Fibroblast of lung (primary cell): ENCODE results near the gene TIMM22. TPM values are rescaled to one million over a fixed set of nuclear protein-coding genes. Genes with fewer than 3 reads are reported as not detected.

Source experiments
- DNase-seq, 2 donors: peaks; one replicate each; pipeline versions ENCODE4 v3.0.0 to v3.0.0-alpha.2; 2010; ENCODE audit warnings: low read depth in 2 of 2
- H2AFZ ChIP-seq: 2 replicates; pipeline ENCODE4 v1.5.1; 2012; ENCODE audit warnings: low read length, control low read depth, inconsistent platforms
- H3K27ac ChIP-seq: 2 replicates; pipeline ENCODE4 v1.5.1; 2011; ENCODE audit warnings: low read length, control low read depth; ENCODE audit not compliant: insufficient read depth
- H3K27me3 ChIP-seq: 2 replicates; pipeline ENCODE4 v1.5.1; 2011; ENCODE audit warnings: mild to moderate bottlenecking, low read length; ENCODE audit not compliant: control insufficient read depth, insufficient read depth
- H3K36me3 ChIP-seq: 2 replicates; pipeline ENCODE4 v1.5.1; 2011; ENCODE audit warnings: low read length; ENCODE audit not compliant: control insufficient read depth, insufficient read depth
- H3K4me1 ChIP-seq: 2 replicates; pipeline ENCODE4 v1.5.1; 2011; ENCODE audit warnings: low read length; ENCODE audit not compliant: control insufficient read depth, insufficient read depth; ENCODE audit errors: extremely low read depth
- H3K4me2 ChIP-seq: 2 replicates; pipeline ENCODE4 v1.5.1; 2011; ENCODE audit warnings: low read length, control low read depth; ENCODE audit not compliant: insufficient read depth; ENCODE audit errors: extremely low read depth
- H3K4me3 ChIP-seq, 4 experiments: fragments of 200-600 bp in 1 of 4; sonication (generic) in 1 of 4; replicated peaks in 1 of 4; 2 replicates each; pipeline ENCODE4 v1.5.1; 2011 to 2016; ENCODE audit warnings: low read length in 4 of 4, low read depth in 3 of 4, mild to moderate bottlenecking in 3 of 4, control low read depth in 2 of 4, inconsistent platforms in 1 of 4, mixed read lengths in 1 of 4; ENCODE audit not compliant: insufficient read depth in 1 of 4; ENCODE audit errors: control extremely low read depth in 1 of 4
- H3K79me2 ChIP-seq: 2 replicates; pipeline ENCODE4 v1.5.1; 2012; ENCODE audit warnings: mild to moderate bottlenecking, low read length, inconsistent platforms; ENCODE audit not compliant: control insufficient read depth, insufficient read depth
- H3K9ac ChIP-seq: 2 replicates; pipeline ENCODE4 v1.5.1; 2011; ENCODE audit warnings: mild to moderate bottlenecking, low read length, control low read depth; ENCODE audit not compliant: insufficient read depth
- H3K9me3 ChIP-seq: 2 replicates; pipeline ENCODE4 v1.5.1; 2012; ENCODE audit warnings: low read depth, low read length; ENCODE audit not compliant: control insufficient read depth, insufficient read depth
- H4K20me1 ChIP-seq: 2 replicates; pipeline ENCODE4 v1.5.1; 2011; ENCODE audit warnings: low read length; ENCODE audit not compliant: control insufficient read depth, insufficient read depth; ENCODE audit errors: extremely low read depth
- EZH2 ChIP-seq: IDR thresholded peaks from 2 replicates; pipeline ENCODE4 v1.5.1; 2012; ENCODE audit warnings: low read length, control low read depth, mild to moderate bottlenecking; ENCODE audit errors: missing control alignments
- polyA plus RNA-seq, 2 donors: library from polyadenylated mRNA; depleted of rRNA in 1 of 2; stranded (reverse) in 1 of 2; unstranded in 1 of 2; fragments of >200 nt; gene quantifications; 2 replicates each; pipeline ENCODE4 v1.2.1, GENCODE V29; 2011 to 2012; ENCODE audit warnings: missing spikeins in 1 of 2
- total RNA-seq: library from RNA; depleted of rRNA; stranded (reverse); fragments of >200 nt; gene quantifications from 2 replicates; pipeline ENCODE4 v1.2.1, GENCODE V29; 2014
- TF ChIP-seq, protein P1 (sequence below), 2 donors: IDR thresholded peaks in 1 of 2; conservative IDR thresholded peaks in 1 of 2; 1 replicate in 1 of 2; 2 replicates in 1 of 2; pipeline ENCODE4 v1.5.1; 2011 to 2012; ENCODE audit warnings: low read length in 2 of 2, control low read depth in 1 of 2, inconsistent platforms in 1 of 2, low read depth in 1 of 2, mild to moderate bottlenecking in 1 of 2

TIMM22 gene
- total and polyA plus RNA-seq, 2 donors (not counting 1 experiment from before 2014, with no cell fraction given) = 13.4 to 17.4 TPM

DNA sequence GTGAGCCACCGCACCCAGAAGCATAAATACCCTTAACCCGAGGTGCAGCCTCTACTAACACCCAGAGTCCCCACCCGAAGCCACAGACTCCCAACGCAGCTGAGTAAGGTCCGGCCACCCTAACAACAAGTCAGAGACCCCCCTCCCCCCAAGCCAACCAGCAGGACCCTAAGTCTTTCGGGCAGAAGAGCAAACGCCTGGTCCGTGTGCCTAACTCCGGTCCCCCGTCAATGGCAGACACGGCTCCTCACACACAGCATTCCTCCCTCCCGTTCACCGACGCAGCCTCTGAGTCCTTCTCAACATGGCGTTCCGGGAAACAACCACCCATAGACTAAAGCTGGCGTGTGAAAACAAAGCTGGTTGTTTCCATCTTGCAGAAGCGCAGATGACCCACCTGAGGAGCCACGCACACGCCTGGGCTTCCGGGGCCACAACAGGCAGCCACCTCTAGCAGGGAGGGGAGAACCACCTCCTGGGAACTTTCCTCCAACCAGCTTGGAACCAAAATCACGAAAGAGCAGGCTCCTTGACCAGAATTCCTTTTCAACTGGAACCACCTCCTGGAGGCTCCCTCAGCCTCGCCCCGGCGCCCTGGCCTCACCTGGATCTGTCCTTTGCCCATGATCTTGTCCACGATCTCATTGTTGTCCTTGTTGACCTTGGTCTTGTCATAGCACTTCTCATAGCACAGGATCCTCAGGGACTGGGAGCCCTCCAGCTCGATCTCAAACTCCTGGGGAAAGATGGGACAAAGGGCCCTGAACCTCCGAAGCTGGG is 52.7 kb downstream of the TIMM22 start:
- no peak for TF ChIP-seq EZH2
- TF ChIP-seq, protein P1, sequence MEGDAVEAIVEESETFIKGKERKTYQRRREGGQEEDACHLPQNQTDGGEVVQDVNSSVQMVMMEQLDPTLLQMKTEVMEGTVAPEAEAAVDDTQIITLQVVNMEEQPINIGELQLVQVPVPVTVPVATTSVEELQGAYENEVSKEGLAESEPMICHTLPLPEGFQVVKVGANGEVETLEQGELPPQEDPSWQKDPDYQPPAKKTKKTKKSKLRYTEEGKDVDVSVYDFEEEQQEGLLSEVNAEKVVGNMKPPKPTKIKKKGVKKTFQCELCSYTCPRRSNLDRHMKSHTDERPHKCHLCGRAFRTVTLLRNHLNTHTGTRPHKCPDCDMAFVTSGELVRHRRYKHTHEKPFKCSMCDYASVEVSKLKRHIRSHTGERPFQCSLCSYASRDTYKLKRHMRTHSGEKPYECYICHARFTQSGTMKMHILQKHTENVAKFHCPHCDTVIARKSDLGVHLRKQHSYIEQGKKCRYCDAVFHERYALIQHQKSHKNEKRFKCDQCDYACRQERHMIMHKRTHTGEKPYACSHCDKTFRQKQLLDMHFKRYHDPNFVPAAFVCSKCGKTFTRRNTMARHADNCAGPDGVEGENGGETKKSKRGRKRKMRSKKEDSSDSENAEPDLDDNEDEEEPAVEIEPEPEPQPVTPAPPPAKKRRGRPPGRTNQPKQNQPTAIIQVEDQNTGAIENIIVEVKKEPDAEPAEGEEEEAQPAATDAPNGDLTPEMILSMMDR (conservative IDR thresholded peaks at IDR 0.05 in 1 of 2, IDR thresholded peaks at IDR 0.05 in 1 of 2; ENCODE audit: low read depth in 1 of 2, low read length in 2 of 2) = no peak
- Histone ChIP-seq H3K36me3 (peaks cover 8% of the 10 kb centered on the region), H2AFZ (no peak overlapping the region), H3K79me2 (no peaks in the 10 kb centered on the region), H3K9ac (no peak overlapping the region), H3K4me2 (no peak overlapping the region), H3K4me3 (no peak overlapping the region), H3K27ac (no peak overlapping the region), H3K9me3 (no peaks in the 10 kb centered on the region), H4K20me1 (no peaks in the 10 kb centered on the region), H3K27me3 (no peaks in the 10 kb centered on the region), H3K4me1 (peaks cover 9% of the 10 kb centered on the region)
- no peak for DNase-seq

DNA sequence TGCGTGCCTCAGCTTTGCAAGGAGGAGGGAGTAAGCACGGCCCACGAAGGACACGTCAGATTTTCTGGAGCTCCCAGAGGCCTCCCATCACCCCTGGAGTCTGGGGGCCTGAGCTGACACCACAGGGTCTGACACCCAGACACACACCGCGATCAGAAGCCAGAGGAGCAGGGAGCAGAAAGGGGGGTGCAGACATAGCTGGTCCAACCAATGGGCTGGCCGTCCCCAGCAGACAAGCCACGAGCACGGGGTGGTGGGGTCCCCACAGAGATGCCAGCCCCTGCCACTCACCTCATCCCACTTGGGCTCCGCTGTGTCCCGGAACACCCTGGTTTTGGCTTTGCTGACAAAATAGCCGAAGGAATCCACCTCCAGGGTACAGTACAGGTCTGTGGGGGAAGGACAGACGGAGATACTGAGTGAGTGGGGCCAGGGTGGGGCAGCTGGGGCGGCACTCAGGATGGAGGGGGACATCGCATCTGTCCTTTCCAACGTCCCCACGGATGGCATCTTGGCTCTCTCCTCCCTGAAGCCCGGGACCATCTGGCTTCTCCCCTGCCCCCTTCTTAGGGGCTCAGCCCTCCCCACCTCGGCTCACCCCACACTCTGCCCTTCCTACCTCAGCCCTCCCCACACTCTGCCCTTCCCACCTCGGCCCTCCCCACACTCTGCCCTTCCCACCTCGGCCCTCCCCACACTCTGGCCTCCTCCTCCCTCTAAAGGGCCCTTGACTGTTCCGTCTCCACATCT is 53.5 kb downstream of the TIMM22 start:
- H3K4me1 ChIP-seq = peaks cover 9% of the 10 kb centered on the region
- no peak overlapping the region for H3K9ac ChIP-seq
- H4K20me1 ChIP-seq = no peaks in the 10 kb centered on the region

More for the DNA sequence above, 53.5 kb downstream of the TIMM22 start:
- no peaks in the 10 kb centered on the region for H3K79me2 ChIP-seq
- no peaks in the 10 kb centered on the region for H3K9me3 ChIP-seq
- no peaks in the 10 kb centered on the region for H3K27me3 ChIP-seq
- no peak overlapping the region for H3K4me3 ChIP-seq
- no peak overlapping the region for H3K4me2 ChIP-seq
- no peak overlapping the region for H3K27ac ChIP-seq
- DNase-seq = no peak
- no peak overlapping the region for H2AFZ ChIP-seq
- TF ChIP-seq EZH2 = no peak
- TF ChIP-seq, protein P1 (conservative IDR thresholded peaks at IDR 0.05 in 1 of 2, IDR thresholded peaks at IDR 0.05 in 1 of 2; ENCODE audit: low read depth in 1 of 2, low read length in 2 of 2) = no peak
- peaks cover 8% of the 10 kb centered on the region for H3K36me3 ChIP-seq
